NCI-H2171 (cell line): ENCODE data around the gene HSPB6.

Source experiments
- DNase-seq: peaks from one replicate; lab custom pipeline; 2025; lab: John Stamatoyannopoulos, UW

The HSPB6 gene

GRCh38 chr19:35767288-35768081 is 10.7 kb upstream of the HSPB6 start:
- DNase-seq, result no peak

GRCh38 chr19:35766571-35767104 is 9.8 kb upstream of the HSPB6 start:
- DNase-seq, result no peak

- DNase-seq, result no peak
Measured at GRCh38 chr19:35764432-35765315, 7.8 kb upstream of the HSPB6 start.

DNA sequence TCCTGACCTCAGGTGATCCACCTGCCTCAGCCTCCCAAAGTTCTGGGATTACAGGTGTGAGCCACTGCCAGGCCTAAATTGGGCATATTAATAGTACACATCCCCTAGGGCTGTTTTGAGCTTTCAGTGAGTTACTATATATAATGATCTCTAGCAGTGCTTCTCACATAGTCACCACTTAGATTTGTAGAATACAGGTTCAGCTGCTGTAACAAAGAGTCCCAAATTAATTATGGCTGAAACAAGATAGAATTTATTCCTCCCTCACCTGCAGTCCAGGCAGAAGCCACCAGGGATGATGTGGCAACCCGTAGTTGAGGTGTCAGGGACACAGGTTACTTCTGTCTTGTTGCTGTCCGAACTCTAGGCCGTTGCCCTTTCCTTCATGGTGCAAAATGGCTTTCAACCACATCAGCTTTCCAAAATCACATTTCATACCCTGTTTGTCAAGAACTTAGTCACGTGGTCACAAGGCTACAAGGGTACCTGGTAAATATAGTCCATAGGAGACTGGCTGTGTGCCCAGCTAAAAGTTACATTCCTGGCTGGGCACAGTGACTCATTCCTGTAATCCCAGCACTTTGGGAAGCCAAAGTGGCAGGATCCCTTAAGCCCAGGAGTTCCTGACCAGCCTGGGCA is 4.0 kb upstream of the HSPB6 start:
- DNase-seq, result no peak

GRCh38 chr19:35759697-35760096 is 2.9 kb upstream of the HSPB6 start:
- DNase-seq, result no peak

- DNase-seq, result peak; percentile 98
Measured at GRCh38 chr19:35757749-35758608, 1.1 kb upstream of the HSPB6 start, which contains the start of gene PROSER3. Gene PROSER3 (plus strand): TSS chr19:35758176. CDS start chr19:35758216, 40 bp downstream.

- no peak for DNase-seq
Measured at GRCh38 chr19:35757231-35757748, 461 bp upstream of the HSPB6 start.

DNA sequence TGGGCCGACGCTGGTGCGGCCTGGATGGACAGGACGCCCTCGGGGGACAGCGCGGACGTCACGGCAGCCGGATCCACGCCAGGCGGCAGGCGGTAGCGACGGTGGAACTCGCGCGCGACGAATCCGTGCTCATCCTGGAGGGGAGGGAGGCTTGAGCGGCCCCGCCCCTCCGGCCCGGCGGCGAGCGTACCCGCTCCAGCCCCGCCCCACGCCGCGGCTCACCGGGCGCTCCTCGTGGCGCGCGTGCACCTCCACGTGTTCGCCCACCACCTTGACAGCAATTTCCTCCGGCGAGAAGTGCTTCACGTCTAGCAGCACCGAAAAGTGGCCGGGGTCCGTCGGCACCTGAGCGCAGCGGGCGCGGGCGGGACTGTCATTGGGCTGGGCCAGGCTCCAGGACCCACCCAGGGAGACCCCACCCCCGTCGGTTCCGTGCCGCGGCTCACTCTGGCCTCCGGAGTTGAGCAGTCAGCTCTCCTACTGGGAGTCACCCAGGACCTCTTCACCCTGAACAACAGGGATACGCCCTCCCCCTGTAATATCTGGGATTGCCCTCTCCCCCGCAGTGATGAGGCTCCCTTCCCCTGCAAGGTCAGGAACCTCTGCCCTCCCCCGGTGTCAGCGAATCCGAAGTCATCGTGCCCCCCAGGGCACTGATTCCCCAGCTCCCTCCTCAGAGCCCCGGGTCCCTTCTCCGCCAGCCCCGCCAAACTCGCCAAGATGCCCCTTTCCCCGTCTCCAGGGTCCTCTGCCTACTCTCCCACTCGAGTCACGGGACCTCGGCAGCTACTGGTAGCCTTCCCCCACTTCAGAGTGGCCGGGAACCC is 1.1 kb downstream of the HSPB6 start:
- peak; percentile 8 for DNase-seq

DNA sequence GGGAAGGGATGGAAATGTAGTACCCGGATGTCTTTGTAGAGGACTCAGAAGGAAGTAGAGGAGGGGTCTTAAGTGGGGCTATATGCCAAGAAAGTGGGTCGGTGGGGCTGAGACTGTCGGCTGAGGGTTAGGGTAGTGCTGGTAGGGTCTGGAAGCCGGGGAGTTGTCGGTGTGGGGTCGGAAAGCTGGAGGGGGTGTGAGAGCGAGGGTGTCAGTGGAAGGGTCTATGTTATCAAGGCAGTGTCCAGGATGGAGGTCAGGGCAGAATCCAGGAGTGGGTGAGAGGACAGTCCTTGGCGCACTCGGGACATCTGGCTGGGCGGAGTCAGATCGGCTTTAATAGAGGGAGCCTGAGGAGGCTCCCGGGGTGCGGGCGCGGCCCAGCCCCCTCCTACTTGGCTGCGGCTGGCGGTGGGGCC is 1.7 kb downstream of the HSPB6 start:
- no peak for DNase-seq

GRCh38 chr19:35754370-35755130 is 2.3 kb downstream of the HSPB6 start:
- no peak for DNase-seq

DNA sequence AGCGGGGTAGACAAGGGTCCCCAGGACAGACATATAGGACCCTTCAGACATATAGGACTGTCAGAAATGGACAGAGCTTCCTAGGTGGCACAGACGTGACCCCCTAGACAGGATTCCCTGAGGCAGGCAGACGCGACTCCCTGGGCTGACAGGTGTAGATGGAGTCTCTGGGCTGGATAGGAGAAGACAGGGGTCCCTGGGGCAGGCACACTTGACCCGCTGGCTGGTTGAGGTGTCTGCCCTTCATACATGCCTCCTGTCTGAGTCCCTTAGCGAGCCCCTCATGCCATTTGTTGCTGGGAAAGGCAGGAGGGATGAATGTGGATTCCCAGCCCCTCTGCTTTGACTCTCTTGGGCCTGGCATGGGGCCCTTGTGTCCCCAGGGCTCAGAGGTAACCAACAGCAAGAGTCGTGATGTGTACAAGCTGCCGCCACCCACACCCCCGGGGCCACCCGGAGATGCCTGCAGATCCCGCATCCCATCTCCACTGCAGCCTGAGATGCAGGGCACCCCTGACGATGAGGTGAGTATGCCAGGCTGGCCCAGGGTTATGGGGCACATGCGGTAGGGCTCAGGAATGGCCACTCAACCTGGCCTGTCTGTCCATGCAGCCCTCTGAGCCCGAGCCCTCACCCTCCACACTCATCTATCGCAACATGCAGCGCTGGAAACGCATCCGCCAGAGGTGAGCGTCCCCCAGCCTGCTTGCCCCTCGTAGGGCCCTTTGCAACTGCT is 3.0 kb downstream of the HSPB6 start:
- no peak for DNase-seq

GRCh38 chr19:35752746-35753350 is 4.0 kb downstream of the HSPB6 start:
- no peak for DNase-seq

DNA sequence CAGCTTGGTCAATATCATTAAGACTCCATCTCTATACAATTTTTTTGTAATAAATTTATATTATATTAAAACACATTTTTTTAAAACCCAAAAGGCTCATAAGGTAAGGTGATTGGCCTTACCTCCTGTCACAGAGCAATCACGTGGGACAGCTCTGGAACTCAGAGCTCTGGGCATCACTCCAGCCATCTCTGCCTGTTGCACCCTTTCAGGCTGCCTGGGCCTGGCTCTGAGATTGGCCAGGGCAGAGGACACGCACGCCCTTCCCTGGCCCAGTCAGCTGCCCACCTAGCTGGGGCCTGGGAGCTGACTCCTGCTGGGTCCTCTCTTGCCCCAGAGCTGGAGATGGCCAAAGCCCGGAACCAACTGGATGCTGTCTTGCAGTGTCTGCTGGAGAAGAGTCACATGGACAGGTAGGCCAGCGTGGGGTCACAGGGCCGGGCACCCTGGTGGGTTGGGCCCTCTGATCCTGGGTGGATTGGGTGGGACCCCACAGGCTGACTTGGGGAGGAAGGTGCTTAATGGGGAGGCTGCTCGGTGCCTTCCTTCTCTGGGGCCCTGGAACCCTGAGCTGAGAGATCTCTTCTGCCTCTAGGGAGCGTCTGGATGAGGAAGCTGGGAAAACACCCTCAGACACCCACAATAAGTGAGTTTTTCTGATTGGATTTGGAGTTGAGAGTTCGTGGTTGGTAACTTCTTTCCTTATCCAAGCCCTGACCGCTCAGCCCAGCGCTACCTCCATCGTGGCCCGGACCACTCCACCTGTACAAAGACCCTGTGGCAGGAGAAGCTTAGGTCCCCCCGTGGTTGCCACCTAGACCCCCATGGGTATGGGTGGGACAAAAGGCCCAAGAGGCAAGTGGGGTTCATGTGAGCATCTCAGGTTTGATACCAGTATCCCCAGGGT is 4.7 kb downstream of the HSPB6 start:
- DNase-seq, result no peak

DNA sequence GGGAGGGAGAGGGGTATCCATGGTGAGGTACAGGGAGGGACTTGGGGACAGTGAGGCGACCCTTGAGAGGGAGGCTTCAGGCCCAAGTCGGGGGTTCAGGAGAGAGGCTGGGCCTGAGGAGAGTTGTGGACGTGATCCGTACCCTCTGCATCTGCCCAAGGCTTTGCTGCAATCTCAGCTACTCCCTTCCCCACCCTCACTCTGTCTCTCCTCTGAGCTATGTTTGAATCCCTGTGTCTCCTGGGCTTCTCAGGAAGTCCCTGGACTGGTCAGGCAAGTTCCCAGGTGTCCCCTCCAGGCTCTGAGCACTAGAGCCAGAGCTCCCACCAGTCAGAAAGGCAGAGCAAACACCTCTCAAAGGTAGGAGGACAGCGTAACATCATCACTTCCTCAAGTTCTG is 6.7 kb downstream of the HSPB6 start:
- DNase-seq, result no peak

DNA sequence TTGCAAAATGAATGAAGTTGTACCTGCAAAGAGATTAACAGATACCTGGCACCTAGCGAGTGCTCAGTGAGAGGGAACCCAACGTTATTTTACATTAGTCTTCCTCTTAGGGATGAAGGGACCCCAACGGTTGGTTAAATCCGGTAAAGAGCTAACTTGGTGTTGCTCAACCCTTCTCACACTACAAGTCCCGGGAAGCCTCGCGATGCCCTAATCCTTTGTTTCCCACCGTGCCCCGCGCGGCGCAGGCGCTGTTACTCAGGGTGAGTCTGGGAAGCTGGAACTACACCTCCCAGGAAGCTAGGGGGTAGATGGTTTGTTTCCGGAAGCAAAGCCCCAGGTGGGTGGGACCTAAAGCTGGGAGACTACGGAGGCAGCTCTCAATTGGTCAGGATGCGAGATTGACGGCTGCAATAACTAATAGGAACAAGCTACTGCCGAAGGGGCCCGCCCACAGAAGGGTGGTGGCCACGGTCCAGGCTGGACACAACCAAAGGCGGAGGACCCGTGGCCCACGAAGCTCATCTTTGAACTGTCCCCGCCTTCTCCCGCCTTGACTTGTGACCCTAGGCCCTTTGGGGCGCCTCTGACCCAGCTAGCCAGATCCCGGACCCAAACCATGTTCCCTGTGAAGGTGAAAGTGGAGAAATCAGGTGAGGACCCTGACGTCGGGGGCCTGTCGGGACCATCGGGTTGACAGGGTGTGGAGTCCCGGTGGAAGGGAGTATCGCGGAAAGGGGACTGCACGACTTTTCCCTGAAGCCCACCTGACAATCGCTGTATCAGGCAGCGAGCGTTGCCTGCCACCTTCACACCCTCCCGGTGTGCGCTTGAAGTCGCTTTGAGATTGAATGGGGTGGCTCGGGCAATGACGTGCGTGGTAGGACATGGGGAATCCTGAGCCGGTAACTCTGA is 8.5 kb downstream of the HSPB6 start, which contains the start of gene LIN37:
LIN37 (plus strand) TSS at position 471 of the 915 bp plus-strand sequence; CDS start at position 620, 149 bp downstream.
- DNase-seq, result peak; percentile 97

DNA sequence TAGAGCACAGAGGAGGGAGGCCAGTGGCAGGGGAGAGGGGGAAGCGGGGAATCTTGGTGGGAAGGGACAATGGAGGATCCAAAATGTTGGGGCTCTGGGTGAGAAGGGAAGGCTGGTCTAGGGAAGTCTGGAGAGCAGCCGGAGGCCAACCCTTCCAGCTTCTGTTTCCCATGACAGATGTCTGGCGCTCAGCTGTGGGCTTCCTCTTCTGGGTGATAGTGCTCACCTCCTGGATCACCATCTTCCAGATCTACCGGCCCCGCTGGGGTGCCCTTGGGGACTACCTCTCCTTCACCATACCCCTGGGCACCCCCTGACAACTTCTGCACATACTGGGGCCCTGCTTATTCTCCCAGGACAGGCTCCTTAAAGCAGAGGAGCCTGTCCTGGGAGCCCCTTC is 10.3 kb downstream of the HSPB6 start:
- DNase-seq, result no peak
